Ishikawa (cell line): ENCODE results near the gene ACTR3C.
"Not testable (repeated sequence)": the region's sequence is repeated elsewhere in the genome, so short reads cannot be mapped to it uniquely, and the experiment has no call there.

Source experiments
- CEBPB ChIP-seq: IDR thresholded peaks from 2 replicates; pipeline ENCODE4 v1.6.1; 2012
- CREB1 ChIP-seq: IDR thresholded peaks from 2 replicates; pipeline ENCODE4 v1.6.1; 2012; ENCODE audit warnings: low read depth
- EGR1 ChIP-seq: IDR thresholded peaks from 2 replicates; pipeline ENCODE4 v1.6.1; 2012
- EP300 ChIP-seq: IDR thresholded peaks from 2 replicates; pipeline ENCODE4 v1.6.1; 2012; ENCODE audit warnings: borderline replicate concordance
- FOXM1 ChIP-seq: IDR thresholded peaks from 2 replicates; pipeline ENCODE4 v1.6.1; 2012; ENCODE audit warnings: low read depth, borderline replicate concordance
- TAF1 ChIP-seq: IDR thresholded peaks from 2 replicates; pipeline ENCODE4 v1.6.1; 2012; ENCODE audit warnings: low read depth, mild to moderate bottlenecking
- TF ChIP-seq, protein P1 (sequence below): IDR thresholded peaks from 2 replicates; pipeline ENCODE4 v1.6.1; 2012; ENCODE audit warnings: low read depth, mild to moderate bottlenecking
- TF ChIP-seq, protein P2 (sequence below): IDR thresholded peaks from 2 replicates; pipeline ENCODE4 v1.6.1; 2012
- TF ChIP-seq, protein P3 (sequence below): IDR thresholded peaks from 2 replicates; pipeline ENCODE4 v1.6.1; 2012

DNA sequence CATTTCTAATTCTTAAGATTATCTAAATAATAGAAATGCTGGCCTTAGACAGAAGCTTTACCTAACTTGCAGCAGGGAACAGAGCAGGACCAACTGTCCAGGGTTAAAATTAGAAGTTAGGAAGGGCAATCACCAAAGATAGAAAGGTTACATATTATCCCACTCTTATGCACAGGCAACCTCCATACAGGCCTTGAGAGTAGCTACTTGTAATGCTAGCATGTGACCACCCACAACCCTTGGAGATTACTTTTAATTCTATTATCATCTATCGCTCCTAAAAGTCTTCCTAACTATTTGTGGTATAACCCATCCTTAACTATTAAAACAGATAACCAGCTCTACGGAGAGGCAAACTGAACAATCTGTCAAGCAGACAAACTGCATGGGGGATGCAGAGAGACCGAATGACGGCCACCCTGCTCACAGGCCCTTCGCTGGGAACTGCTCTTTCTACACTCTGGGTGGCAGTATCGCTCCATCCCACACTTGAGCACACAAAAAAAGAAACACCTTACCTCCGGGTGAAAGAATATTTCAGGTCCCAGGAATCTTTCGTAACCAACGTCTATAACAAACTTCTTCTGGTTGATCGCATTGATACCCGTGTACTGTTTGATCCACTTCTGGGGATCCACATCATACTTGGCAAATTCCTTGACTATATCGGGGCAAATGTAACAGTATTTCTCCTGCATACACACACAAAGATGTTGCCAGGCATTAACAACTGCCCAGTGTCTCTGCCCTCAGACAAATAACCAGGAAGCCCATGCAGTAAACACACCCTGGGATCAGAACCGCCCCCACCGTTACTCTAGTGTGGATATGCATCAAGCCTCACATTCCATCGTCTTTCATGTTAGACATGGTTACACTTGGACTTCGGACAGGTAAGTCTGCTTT, 37.2 kb downstream of the ACTR3C start:
- TF ChIP-seq, protein P1, sequence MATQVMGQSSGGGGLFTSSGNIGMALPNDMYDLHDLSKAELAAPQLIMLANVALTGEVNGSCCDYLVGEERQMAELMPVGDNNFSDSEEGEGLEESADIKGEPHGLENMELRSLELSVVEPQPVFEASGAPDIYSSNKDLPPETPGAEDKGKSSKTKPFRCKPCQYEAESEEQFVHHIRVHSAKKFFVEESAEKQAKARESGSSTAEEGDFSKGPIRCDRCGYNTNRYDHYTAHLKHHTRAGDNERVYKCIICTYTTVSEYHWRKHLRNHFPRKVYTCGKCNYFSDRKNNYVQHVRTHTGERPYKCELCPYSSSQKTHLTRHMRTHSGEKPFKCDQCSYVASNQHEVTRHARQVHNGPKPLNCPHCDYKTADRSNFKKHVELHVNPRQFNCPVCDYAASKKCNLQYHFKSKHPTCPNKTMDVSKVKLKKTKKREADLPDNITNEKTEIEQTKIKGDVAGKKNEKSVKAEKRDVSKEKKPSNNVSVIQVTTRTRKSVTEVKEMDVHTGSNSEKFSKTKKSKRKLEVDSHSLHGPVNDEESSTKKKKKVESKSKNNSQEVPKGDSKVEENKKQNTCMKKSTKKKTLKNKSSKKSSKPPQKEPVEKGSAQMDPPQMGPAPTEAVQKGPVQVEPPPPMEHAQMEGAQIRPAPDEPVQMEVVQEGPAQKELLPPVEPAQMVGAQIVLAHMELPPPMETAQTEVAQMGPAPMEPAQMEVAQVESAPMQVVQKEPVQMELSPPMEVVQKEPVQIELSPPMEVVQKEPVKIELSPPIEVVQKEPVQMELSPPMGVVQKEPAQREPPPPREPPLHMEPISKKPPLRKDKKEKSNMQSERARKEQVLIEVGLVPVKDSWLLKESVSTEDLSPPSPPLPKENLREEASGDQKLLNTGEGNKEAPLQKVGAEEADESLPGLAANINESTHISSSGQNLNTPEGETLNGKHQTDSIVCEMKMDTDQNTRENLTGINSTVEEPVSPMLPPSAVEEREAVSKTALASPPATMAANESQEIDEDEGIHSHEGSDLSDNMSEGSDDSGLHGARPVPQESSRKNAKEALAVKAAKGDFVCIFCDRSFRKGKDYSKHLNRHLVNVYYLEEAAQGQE: not testable (repeated sequence)
- not testable (repeated sequence) for TF ChIP-seq EGR1, EP300, CEBPB, FOXM1, TAF1, CREB1
- TF ChIP-seq, protein P2, sequence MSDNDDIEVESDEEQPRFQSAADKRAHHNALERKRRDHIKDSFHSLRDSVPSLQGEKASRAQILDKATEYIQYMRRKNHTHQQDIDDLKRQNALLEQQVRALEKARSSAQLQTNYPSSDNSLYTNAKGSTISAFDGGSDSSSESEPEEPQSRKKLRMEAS: not testable (repeated sequence)
- TF ChIP-seq, protein P3, sequence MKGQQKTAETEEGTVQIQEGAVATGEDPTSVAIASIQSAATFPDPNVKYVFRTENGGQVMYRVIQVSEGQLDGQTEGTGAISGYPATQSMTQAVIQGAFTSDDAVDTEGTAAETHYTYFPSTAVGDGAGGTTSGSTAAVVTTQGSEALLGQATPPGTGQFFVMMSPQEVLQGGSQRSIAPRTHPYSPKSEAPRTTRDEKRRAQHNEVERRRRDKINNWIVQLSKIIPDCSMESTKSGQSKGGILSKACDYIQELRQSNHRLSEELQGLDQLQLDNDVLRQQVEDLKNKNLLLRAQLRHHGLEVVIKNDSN: not testable (repeated sequence)
